SK-N-SH treated with all-trans-retinoic acid at 6 μM for 48 hours (cell line): ENCODE data around the gene SP2.

Experiments
- ATAC-seq: fragments of 200-7000 bp; cut with Tn5 transposase; 3 replicates; pipeline ENCODE4 v1.9.1; 2020; ENCODE audit warnings: mild to moderate bottlenecking, moderate library complexity
- ARNTL ChIP-seq: fragments of 450-650 bp; formaldehyde crosslinking; IDR thresholded peaks from 2 replicates; pipeline ENCODE4 v1.5.0; 2020; ENCODE audit warnings: low read depth, mild to moderate bottlenecking, moderate library complexity, borderline replicate concordance
- BACH2 ChIP-seq: fragments of 250-450 bp; sonication (Bioruptor Pico); IDR thresholded peaks from 2 replicates; pipeline ENCODE4 v1.9.0; 2021; ENCODE audit warnings: mild to moderate bottlenecking, borderline replicate concordance
- CSDC2 ChIP-seq: fragments of 250-450 bp; sonication (Bioruptor Pico); IDR thresholded peaks from 2 replicates; pipeline ENCODE4 v1.5.0; 2020; ENCODE audit warnings: mild to moderate bottlenecking, moderate library complexity
- ESRRG ChIP-seq: fragments of 250-450 bp; sonication (Bioruptor Pico); IDR thresholded peaks from 2 replicates; pipeline ENCODE4 v1.6.1; 2021; ENCODE audit warnings: mild to moderate bottlenecking
- GLIS3 ChIP-seq: fragments of 250-450 bp; sonication (Bioruptor Pico); IDR thresholded peaks from 2 replicates; pipeline ENCODE4 v1.5.0; 2020; ENCODE audit warnings: mild to moderate bottlenecking, moderate library complexity
- ISL1 ChIP-seq: fragments of 250-450 bp; sonication (Bioruptor Pico); IDR thresholded peaks from 2 replicates; pipeline ENCODE4 v2.1.2; 2022; ENCODE audit warnings: mild to moderate bottlenecking, moderate library complexity
- OSR1 ChIP-seq: fragments of 250-450 bp; sonication (Bioruptor Pico); IDR thresholded peaks from 2 replicates; pipeline ENCODE4 v1.8.0; 2022; ENCODE audit warnings: moderate library complexity, mild to moderate bottlenecking, inconsistent platforms
- PPARA ChIP-seq: fragments of 250-450 bp; sonication (Bioruptor Pico); IDR thresholded peaks from 2 replicates; pipeline ENCODE4 v1.5.0; 2020; ENCODE audit warnings: mild to moderate bottlenecking, borderline replicate concordance
- RARB ChIP-seq: fragments of 250-450 bp; sonication (Bioruptor Pico); IDR thresholded peaks from 2 replicates; pipeline ENCODE4 v1.8.0; 2021; ENCODE audit warnings: mild to moderate bottlenecking, moderate library complexity
- SNAI2 ChIP-seq: fragments of 250-450 bp; sonication (Bioruptor Pico); IDR thresholded peaks from 2 replicates; pipeline ENCODE4 v1.5.0; 2020; ENCODE audit warnings: mild to moderate bottlenecking, moderate library complexity
- TCF4 ChIP-seq: fragments of 250-450 bp; sonication (Bioruptor Pico); IDR thresholded peaks from 2 replicates; pipeline ENCODE4 v1.8.0; 2021; ENCODE audit warnings: mild to moderate bottlenecking, moderate library complexity, borderline replicate concordance
- TOX ChIP-seq: fragments of 250-450 bp; sonication (Bioruptor Pico); IDR thresholded peaks from 2 replicates; pipeline ENCODE4 v1.8.0; 2021; ENCODE audit warnings: mild to moderate bottlenecking, moderate library complexity, borderline replicate concordance
- ZC3H10 ChIP-seq: fragments of 250-450 bp; sonication (Bioruptor Pico); IDR thresholded peaks from 2 replicates; pipeline ENCODE4 v1.5.1; 2021; ENCODE audit warnings: mild to moderate bottlenecking, moderate library complexity
- ZFP3 ChIP-seq: fragments of 250-450 bp; sonication (Bioruptor Pico); IDR thresholded peaks from 2 replicates; pipeline ENCODE4 v1.5.0; 2020; ENCODE audit warnings: mild to moderate bottlenecking, moderate library complexity
- ZFP30 ChIP-seq: fragments of 450-650 bp; formaldehyde crosslinking; IDR thresholded peaks from 2 replicates; pipeline ENCODE4 v1.5.0; 2022; ENCODE audit warnings: mild to moderate bottlenecking, moderate library complexity
- ZNF565 ChIP-seq: fragments of 450-650 bp; formaldehyde crosslinking; conservative IDR thresholded peaks from 2 replicates; pipeline ENCODE4 v1.5.0; 2020; ENCODE audit warnings: low read depth, mild to moderate bottlenecking, moderate library complexity
- ZNF70 ChIP-seq: fragments of 450-650 bp; formaldehyde crosslinking; IDR thresholded peaks from 2 replicates; pipeline ENCODE4 v1.5.0; 2020; ENCODE audit warnings: mild to moderate bottlenecking, moderate library complexity
- ZNF8 ChIP-seq: fragments of 450-650 bp; formaldehyde crosslinking; IDR thresholded peaks from 2 replicates; pipeline ENCODE4 v1.5.0; 2020; ENCODE audit warnings: mild to moderate bottlenecking, moderate library complexity
- TF ChIP-seq, protein P1 (sequence below): fragments of 250-450 bp; sonication (Bioruptor Pico); IDR thresholded peaks from 2 replicates; pipeline ENCODE4 v1.5.0; 2020; ENCODE audit warnings: mild to moderate bottlenecking, moderate library complexity
- TF ChIP-seq, protein P2 (sequence below): fragments of 250-450 bp; sonication (Bioruptor Pico); IDR thresholded peaks from 2 replicates; pipeline ENCODE4 v1.8.0; 2020; ENCODE audit warnings: mild to moderate bottlenecking, moderate library complexity, borderline replicate concordance
- TF ChIP-seq, protein P3 (sequence below): fragments of 250-450 bp; sonication (Bioruptor Pico); IDR thresholded peaks from 2 replicates; pipeline ENCODE4 v1.8.0; 2021; ENCODE audit warnings: low read depth, mild to moderate bottlenecking, moderate library complexity, borderline replicate concordance
- TF ChIP-seq, protein P4 (sequence below): fragments of 250-450 bp; sonication (Bioruptor Pico); IDR thresholded peaks from 2 replicates; pipeline ENCODE4 v1.5.1; 2020; ENCODE audit warnings: low read depth, mild to moderate bottlenecking, moderate library complexity

The SP2 gene

DNA sequence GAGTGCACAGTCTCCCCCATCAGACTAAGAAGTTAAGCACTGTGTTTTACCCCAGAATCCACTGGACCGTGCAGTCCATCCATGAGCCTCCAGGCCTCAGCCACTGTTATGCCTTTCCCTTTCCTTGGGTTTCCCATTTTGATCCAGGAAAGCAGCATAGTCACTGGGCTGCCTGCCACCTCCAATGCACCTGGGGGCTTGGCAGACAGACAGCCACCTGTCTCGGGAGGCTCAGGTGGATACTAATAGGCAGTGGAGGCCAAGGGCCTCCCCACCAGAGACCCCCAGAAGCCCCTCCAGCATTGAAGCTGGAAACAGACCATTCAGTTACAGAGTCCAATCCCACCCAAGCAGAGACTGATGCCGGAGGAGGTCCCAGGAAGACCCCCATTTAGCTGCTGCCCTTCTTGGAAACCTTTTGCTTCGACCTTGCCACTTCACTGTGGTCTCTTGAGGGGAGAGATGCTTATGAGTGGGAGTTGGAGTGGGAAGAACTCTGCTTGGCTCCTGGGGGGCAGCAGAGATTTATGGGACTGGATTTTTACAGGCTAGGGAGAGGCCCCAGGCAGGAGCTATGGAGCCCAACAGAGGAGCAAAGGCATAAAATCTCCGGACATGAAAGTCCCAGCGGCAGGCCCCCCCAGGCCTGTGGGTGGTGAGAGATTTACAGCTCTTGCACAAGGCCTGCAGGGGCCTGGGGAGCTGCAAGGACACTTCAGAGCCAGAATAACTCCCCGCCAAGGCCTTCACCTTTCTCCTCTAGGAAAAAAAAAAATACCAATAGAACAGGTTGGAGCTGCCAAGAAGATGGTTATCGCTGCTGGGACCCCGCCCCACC lies 12.2 kb upstream of the SP2 start:
- ATAC-seq: no peak
- TF ChIP-seq, protein P1, sequence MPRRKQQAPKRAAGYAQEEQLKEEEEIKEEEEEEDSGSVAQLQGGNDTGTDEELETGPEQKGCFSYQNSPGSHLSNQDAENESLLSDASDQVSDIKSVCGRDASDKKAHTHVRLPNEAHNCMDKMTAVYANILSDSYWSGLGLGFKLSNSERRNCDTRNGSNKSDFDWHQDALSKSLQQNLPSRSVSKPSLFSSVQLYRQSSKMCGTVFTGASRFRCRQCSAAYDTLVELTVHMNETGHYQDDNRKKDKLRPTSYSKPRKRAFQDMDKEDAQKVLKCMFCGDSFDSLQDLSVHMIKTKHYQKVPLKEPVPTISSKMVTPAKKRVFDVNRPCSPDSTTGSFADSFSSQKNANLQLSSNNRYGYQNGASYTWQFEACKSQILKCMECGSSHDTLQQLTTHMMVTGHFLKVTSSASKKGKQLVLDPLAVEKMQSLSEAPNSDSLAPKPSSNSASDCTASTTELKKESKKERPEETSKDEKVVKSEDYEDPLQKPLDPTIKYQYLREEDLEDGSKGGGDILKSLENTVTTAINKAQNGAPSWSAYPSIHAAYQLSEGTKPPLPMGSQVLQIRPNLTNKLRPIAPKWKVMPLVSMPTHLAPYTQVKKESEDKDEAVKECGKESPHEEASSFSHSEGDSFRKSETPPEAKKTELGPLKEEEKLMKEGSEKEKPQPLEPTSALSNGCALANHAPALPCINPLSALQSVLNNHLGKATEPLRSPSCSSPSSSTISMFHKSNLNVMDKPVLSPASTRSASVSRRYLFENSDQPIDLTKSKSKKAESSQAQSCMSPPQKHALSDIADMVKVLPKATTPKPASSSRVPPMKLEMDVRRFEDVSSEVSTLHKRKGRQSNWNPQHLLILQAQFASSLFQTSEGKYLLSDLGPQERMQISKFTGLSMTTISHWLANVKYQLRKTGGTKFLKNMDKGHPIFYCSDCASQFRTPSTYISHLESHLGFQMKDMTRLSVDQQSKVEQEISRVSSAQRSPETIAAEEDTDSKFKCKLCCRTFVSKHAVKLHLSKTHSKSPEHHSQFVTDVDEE (CRISPR knock-in tag): no peak
- TF ChIP-seq ESRRG (CRISPR knock-in tag) (no peak), ZNF70 (CRISPR knock-in tag) (no peak), PPARA (CRISPR knock-in tag) (no peak), RARB (CRISPR knock-in tag) (no peak), ZNF565 (CRISPR knock-in tag) (no peak), ARNTL (no peak), GLIS3 (CRISPR knock-in tag) (no peak), BACH2 (CRISPR knock-in tag) (no peak), ZNF8 (CRISPR knock-in tag) (no peak), ISL1 (no peak), SNAI2 (no peak), ZFP3 (CRISPR knock-in tag) (no peak), ZC3H10 (CRISPR knock-in tag) (no peak), TCF4 (CRISPR knock-in tag) (no peak), ZFP30 (CRISPR knock-in tag) (no peak), OSR1 (CRISPR knock-in tag) (no peak)
- TF ChIP-seq, protein P2, sequence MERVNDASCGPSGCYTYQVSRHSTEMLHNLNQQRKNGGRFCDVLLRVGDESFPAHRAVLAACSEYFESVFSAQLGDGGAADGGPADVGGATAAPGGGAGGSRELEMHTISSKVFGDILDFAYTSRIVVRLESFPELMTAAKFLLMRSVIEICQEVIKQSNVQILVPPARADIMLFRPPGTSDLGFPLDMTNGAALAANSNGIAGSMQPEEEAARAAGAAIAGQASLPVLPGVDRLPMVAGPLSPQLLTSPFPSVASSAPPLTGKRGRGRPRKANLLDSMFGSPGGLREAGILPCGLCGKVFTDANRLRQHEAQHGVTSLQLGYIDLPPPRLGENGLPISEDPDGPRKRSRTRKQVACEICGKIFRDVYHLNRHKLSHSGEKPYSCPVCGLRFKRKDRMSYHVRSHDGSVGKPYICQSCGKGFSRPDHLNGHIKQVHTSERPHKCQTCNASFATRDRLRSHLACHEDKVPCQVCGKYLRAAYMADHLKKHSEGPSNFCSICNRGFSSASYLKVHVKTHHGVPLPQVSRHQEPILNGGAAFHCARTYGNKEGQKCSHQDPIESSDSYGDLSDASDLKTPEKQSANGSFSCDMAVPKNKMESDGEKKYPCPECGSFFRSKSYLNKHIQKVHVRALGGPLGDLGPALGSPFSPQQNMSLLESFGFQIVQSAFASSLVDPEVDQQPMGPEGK (CRISPR knock-in tag): no peak
- TF ChIP-seq, protein P3, sequence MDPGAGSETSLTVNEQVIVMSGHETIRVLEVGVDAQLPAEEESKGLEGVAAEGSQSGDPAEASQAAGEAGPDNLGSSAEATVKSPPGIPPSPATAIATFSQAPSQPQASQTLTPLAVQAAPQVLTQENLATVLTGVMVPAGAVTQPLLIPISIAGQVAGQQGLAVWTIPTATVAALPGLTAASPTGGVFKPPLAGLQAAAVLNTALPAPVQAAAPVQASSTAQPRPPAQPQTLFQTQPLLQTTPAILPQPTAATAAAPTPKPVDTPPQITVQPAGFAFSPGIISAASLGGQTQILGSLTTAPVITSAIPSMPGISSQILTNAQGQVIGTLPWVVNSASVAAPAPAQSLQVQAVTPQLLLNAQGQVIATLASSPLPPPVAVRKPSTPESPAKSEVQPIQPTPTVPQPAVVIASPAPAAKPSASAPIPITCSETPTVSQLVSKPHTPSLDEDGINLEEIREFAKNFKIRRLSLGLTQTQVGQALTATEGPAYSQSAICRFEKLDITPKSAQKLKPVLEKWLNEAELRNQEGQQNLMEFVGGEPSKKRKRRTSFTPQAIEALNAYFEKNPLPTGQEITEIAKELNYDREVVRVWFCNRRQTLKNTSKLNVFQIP: no peak
- TF ChIP-seq, protein P4, sequence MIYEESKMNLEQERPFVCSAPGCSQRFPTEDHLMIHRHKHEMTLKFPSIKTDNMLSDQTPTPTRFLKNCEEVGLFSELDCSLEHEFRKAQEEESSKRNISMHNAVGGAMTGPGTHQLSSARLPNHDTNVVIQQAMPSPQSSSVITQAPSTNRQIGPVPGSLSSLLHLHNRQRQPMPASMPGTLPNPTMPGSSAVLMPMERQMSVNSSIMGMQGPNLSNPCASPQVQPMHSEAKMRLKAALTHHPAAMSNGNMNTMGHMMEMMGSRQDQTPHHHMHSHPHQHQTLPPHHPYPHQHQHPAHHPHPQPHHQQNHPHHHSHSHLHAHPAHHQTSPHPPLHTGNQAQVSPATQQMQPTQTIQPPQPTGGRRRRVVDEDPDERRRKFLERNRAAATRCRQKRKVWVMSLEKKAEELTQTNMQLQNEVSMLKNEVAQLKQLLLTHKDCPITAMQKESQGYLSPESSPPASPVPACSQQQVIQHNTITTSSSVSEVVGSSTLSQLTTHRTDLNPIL (CRISPR knock-in tag): no peak

DNA sequence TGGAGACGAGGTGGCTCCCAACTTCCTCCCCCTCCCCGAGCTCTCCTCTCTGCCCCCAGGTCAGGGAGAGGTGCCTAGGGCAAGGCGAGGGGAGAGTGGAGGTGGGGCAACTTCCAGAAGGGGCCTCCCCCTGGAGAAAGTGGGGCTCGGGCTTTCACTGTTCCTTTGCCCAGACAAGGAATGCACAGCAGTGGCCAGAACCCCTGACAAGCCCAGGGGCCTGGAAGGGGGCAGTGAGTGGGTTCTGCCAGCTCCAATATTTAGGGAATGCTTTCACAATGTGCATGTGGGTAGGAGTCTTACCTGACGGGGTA lies 11.7 kb upstream of the SP2 start:
- no peak for TF ChIP-seq CSDC2 (CRISPR knock-in tag)
- no peak for TF ChIP-seq ISL1
- no peak for TF ChIP-seq TOX (CRISPR knock-in tag)
- no peak for TF ChIP-seq OSR1 (CRISPR knock-in tag)
- TF ChIP-seq ZFP3 (CRISPR knock-in tag): no peak
- no peak for TF ChIP-seq RARB (CRISPR knock-in tag)
- no peak for TF ChIP-seq ZNF8 (CRISPR knock-in tag)
- no peak for TF ChIP-seq PPARA (CRISPR knock-in tag)
- TF ChIP-seq, protein P3: no peak
- no peak for TF ChIP-seq TCF4 (CRISPR knock-in tag)
- ATAC-seq: no peak
